Neural crest cell (in vitro differentiated cells): ENCODE results near the gene ATP8A1. TPM values are rescaled to one million over a fixed set of nuclear protein-coding genes. Genes with fewer than 3 reads are reported as not detected.

ENCODE experiments used
- DNase-seq: peaks from one replicate; pipeline ENCODE4 v3.0.0; 2021; ENCODE audit warnings: low read depth, mixed read lengths, low spot score
- H3K27ac Mint-ChIP-seq: one replicate; pipeline ENCODE4 v1.8.0; 2021; ENCODE audit warnings: mild to moderate bottlenecking, mixed read lengths; ENCODE audit not compliant: unreplicated experiment
- H3K27me3 Mint-ChIP-seq: 2 replicates; pipeline ENCODE4 v1.8.0; 2021; ENCODE audit warnings: low read depth, mild to moderate bottlenecking, mixed read lengths
- H3K36me3 Mint-ChIP-seq: 2 replicates; pipeline ENCODE4 v1.8.0; 2021; ENCODE audit warnings: low read depth, mild to moderate bottlenecking, mixed read lengths
- H3K4me1 Mint-ChIP-seq: 2 replicates; pipeline ENCODE4 v1.8.0; 2021; ENCODE audit warnings: mixed read lengths
- H3K4me3 Mint-ChIP-seq: one replicate; pipeline ENCODE4 v1.8.0; 2021; ENCODE audit warnings: mild to moderate bottlenecking, mixed read lengths
- H3K9me3 Mint-ChIP-seq: 2 replicates; pipeline ENCODE4 v1.8.0; 2021; ENCODE audit warnings: mixed read lengths
- total RNA-seq: library from RNA; stranded (reverse); gene quantifications from 2 replicates; pipeline ENCODE4 v1.2.1, GENCODE V29; 2021
- TF ChIP-seq, protein P1 (sequence below): fragments of 200-600 bp; sonication (generic); conservative IDR thresholded peaks from 2 replicates; pipeline ENCODE4 v1.5.0; 2021; ENCODE audit warnings: antibody characterized with exemption, mild to moderate bottlenecking

ATP8A1 gene
- total RNA-seq, 1 donor from 2014 or later, result 11.9 TPM

DNA sequence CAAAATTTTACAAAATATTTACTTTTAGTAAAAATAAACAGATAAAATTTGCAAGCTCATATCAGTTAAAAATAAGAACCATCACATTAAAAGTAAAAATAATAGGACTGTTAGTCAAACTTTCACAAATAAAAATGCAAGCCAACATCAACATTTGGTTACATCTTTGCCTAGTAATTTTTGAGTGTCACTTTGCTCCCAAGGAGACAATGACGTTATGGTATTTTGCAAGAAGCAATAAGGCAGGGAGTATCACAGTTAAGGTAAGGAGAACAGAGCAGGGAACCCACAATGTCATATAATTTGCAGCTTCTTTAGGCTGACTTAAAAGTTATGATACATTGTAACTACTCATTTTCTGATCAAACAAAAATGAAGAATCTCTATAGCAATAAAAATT, 98.7 kb downstream of the ATP8A1 start:
- DNase-seq, result no peak
- no peak overlapping the region for H3K4me3 Mint-ChIP-seq
- H3K27me3 Mint-ChIP-seq, result no peaks in the 10 kb centered on the region
- peaks cover 13% of the 10 kb centered on the region for H3K36me3 Mint-ChIP-seq
- H3K4me1 Mint-ChIP-seq, result no peaks in the 10 kb centered on the region
- H3K9me3 Mint-ChIP-seq, result no peaks in the 10 kb centered on the region
- H3K27ac Mint-ChIP-seq, result no peak overlapping the region
- TF ChIP-seq, protein P1, sequence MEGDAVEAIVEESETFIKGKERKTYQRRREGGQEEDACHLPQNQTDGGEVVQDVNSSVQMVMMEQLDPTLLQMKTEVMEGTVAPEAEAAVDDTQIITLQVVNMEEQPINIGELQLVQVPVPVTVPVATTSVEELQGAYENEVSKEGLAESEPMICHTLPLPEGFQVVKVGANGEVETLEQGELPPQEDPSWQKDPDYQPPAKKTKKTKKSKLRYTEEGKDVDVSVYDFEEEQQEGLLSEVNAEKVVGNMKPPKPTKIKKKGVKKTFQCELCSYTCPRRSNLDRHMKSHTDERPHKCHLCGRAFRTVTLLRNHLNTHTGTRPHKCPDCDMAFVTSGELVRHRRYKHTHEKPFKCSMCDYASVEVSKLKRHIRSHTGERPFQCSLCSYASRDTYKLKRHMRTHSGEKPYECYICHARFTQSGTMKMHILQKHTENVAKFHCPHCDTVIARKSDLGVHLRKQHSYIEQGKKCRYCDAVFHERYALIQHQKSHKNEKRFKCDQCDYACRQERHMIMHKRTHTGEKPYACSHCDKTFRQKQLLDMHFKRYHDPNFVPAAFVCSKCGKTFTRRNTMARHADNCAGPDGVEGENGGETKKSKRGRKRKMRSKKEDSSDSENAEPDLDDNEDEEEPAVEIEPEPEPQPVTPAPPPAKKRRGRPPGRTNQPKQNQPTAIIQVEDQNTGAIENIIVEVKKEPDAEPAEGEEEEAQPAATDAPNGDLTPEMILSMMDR, result no peak

DNA sequence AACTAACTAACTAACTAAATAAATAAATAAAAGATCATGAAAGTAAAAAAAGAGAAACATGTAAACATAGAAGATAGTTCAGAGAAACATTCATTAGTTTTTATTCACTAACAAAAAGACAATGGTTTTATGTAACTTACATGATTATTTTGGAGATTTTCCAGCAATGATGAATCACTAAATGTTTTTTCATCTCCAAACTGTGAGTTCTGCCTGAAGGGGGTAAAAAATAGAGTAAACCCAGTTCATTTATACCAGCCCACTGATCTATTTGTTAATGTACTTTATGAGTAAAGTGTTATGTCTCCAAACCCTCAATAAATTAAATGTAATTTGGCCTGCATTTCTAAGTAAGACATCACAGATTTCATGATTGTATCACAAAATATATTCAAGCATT, 101.1 kb downstream of the ATP8A1 start:
- no peaks in the 10 kb centered on the region for H3K4me1 Mint-ChIP-seq
- TF ChIP-seq, protein P1, result no peak
- no peak overlapping the region for H3K4me3 Mint-ChIP-seq
- no peaks in the 10 kb centered on the region for H3K27me3 Mint-ChIP-seq
- H3K9me3 Mint-ChIP-seq, result no peaks in the 10 kb centered on the region
- H3K36me3 Mint-ChIP-seq, result peaks cover 8% of the 10 kb centered on the region
- no peak overlapping the region for H3K27ac Mint-ChIP-seq
- DNase-seq, result no peak

DNA sequence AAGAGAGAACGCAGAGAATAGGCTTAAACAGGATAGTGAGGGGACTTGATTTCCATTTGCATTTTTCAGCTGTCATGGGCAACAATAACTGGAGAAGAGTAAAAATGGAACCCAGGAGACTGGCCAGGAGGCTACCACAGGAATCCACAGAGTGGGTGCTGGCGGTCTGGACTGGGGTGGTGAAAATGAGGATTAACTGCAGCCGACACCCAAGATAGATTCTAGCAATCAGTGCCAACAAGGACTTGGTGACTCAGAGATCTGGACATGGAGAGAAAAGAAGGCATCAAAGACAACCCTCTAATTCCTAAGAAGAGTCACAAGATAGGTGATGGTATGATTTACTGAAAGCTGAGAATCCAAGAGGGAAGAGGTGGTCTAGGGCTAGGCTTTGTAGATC, 102.8 kb downstream of the ATP8A1 start:
- no peak overlapping the region for H3K4me3 Mint-ChIP-seq
- H3K36me3 Mint-ChIP-seq, result peaks cover 8% of the 10 kb centered on the region
- no peaks in the 10 kb centered on the region for H3K27me3 Mint-ChIP-seq
- DNase-seq, result no peak
- no peaks in the 10 kb centered on the region for H3K9me3 Mint-ChIP-seq
- H3K27ac Mint-ChIP-seq, result no peak overlapping the region
- no peaks in the 10 kb centered on the region for H3K4me1 Mint-ChIP-seq
- TF ChIP-seq, protein P1, result no peak

DNA sequence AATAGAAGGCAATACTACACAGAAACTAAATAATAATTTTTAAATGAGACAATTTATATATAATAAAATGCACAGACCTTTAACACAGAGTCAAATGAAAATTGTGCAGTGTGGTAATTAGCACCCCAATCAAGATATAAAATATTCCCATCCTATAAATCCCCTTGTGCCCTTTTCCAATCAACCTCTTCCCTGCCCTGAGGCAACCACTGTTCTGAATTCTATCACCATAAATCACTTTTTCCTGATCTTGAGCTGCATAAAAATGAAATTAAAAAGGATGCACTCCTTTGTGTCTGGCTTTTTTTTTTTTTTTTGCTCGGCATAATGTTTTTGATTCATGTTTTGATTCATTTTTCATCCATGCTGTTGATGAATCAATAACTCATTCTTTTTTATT, 107.0 kb downstream of the ATP8A1 start:
- Mint-ChIP-seq H3K9me3 (no peaks in the 10 kb centered on the region), H3K4me3 (no peak overlapping the region), H3K36me3 (peaks cover 8% of the 10 kb centered on the region), H3K4me1 (no peaks in the 10 kb centered on the region), H3K27ac (no peak overlapping the region), H3K27me3 (no peaks in the 10 kb centered on the region)
- TF ChIP-seq, protein P1, result no peak
- no peak for DNase-seq

DNA sequence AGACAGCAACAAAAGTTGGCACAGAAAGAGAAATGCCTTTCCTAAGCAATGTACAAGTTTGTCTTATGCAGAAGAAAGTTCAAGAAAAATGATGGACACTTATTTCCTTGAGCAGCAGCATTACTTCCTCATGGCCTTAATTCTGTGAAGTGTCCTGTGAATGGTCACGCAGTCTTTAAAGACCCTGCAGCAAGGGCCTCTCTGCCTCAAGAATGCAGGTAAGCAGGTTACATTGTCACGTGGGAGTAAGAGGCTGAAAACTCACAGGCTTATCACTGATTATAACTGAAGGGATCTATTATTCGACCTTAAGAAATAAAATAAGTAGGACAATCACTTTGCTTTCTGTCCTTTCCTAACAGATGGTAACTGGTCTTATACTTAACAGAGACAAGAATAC, 109.1 kb downstream of the ATP8A1 start:
- Mint-ChIP-seq H3K36me3 (no peaks in the 10 kb centered on the region), H3K4me3 (no peak overlapping the region), H3K27ac (no peak overlapping the region), H3K27me3 (no peaks in the 10 kb centered on the region), H3K9me3 (no peaks in the 10 kb centered on the region), H3K4me1 (no peaks in the 10 kb centered on the region)
- TF ChIP-seq, protein P1, result no peak
- no peak for DNase-seq

DNA sequence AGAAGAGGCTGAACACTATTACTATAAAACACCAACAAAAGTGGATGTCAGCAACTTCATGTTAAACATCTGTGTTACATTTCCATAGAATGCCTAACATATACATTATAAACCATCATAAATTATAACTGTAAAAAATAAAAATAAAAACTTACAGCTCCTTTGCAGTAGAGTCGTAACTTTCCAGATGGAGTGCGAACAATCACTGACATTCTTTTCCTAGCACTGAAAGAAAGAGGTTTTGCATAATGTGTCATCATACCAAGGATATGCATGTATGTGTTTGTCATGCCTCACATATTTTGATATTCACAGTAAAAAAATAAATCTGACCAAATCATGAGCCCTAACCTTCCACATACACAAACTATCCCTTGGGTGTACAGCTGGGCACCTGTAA, 113.1 kb downstream of the ATP8A1 start:
- H3K4me1 Mint-ChIP-seq, result no peaks in the 10 kb centered on the region
- H3K27me3 Mint-ChIP-seq, result no peaks in the 10 kb centered on the region
- TF ChIP-seq, protein P1, result no peak
- H3K9me3 Mint-ChIP-seq, result peaks cover 7% of the 10 kb centered on the region
- no peak overlapping the region for H3K27ac Mint-ChIP-seq
- H3K36me3 Mint-ChIP-seq, result no peaks in the 10 kb centered on the region
- DNase-seq, result no peak
- H3K4me3 Mint-ChIP-seq, result no peak overlapping the region
